H1 (cell line): ENCODE data around the gene ZNF396. TPM values are rescaled to one million over a fixed set of nuclear protein-coding genes. Genes with fewer than 3 reads are reported as not detected.

Source experiments
- CTCF ChIA-PET: fragments of 300-600 bp; sonication (Branson Sonifier 250); formaldehyde crosslinking; loops from one replicate; lab custom pipeline; 2021; ENCODE audit not compliant: partially characterized antibody; lab: Charles Lee
- POLR2A ChIA-PET: fragments of 300-600 bp; sonication (Branson Sonifier 250); formaldehyde crosslinking; loops from one replicate; lab custom pipeline; 2021; ENCODE audit warnings: inconsistent platforms; ENCODE audit not compliant: partially characterized antibody; lab: Charles Lee
- DNase-seq, 2 experiments: peaks; one replicate each; pipeline versions ENCODE4 v3.0.0 to v3.0.0-alpha.2; 2010 to 2022; ENCODE audit warnings: low spot score in 2 of 2, low read depth in 1 of 2, mixed read lengths in 1 of 2
- FAIRE-seq: peaks from 2 replicates; lab custom pipeline; 2011; peaks lifted over from hg19 to GRCh38; lab: Jason Lieb, UNC
- H2AFZ ChIP-seq: 2 replicates; pipeline ENCODE4 v1.8.1; 2012; ENCODE audit warnings: low read length, inconsistent platforms
- H2AK5ac ChIP-seq: 2 replicates; pipeline ENCODE4 v1.6.1; 2013; ENCODE audit warnings: low read depth, low read length
- H2BK120ac ChIP-seq: replicated peaks from 2 replicates; pipeline ENCODE3; 2013; ENCODE audit warnings: low read depth, low read length, inconsistent platforms
- H2BK12ac ChIP-seq: 2 replicates; pipeline ENCODE4 v1.6.1; 2013; ENCODE audit warnings: low read depth, low read length
- H2BK15ac ChIP-seq: 2 replicates; pipeline ENCODE4 v1.6.1; 2013; ENCODE audit warnings: low read length
- H2BK20ac ChIP-seq: 2 replicates; pipeline ENCODE4 v1.6.1; 2013; ENCODE audit warnings: low read length
- H2BK5ac ChIP-seq: 2 replicates; pipeline ENCODE4 v1.6.1; 2013; ENCODE audit warnings: low read depth, low read length
- H3K14ac ChIP-seq: 2 replicates; pipeline ENCODE4 v1.6.1; 2013; ENCODE audit warnings: inconsistent platforms; ENCODE audit not compliant: insufficient read length
- H3K18ac ChIP-seq: 2 replicates; pipeline ENCODE4 v1.6.1; 2013; ENCODE audit warnings: low read length; ENCODE audit errors: extremely low read depth
- H3K23ac ChIP-seq: 2 replicates; pipeline ENCODE4 v1.6.1; 2013; ENCODE audit warnings: inconsistent platforms; ENCODE audit not compliant: insufficient read length
- H3K23me2 ChIP-seq: 2 replicates; pipeline ENCODE4 v1.6.1; 2013; ENCODE audit warnings: low read depth, low read length
- H3K27ac ChIP-seq: 2 replicates; pipeline ENCODE4 v1.6.1; 2011; ENCODE audit warnings: low read depth, low read length, inconsistent platforms
- H3K27me3 ChIP-seq, 4 experiments: replicated peaks in 1 of 4; 1 replicate in 1 of 4; 2 replicates in 3 of 4; pipeline versions ENCODE4 v1.6.1 to v1.8.1; 2011 to 2013; ENCODE audit warnings: low read length in 3 of 4, mild to moderate bottlenecking in 3 of 4, inconsistent platforms in 2 of 4, mixed read lengths in 2 of 4, moderate library complexity in 1 of 4; ENCODE audit not compliant: control insufficient read depth in 3 of 4, insufficient read depth in 3 of 4; ENCODE audit errors: extremely low read depth in 1 of 4
- H3K36me3 ChIP-seq, 4 experiments: 2 replicates each; pipeline versions ENCODE4 v1.6.1 to v1.8.1; 2011 to 2013; ENCODE audit warnings: mild to moderate bottlenecking in 4 of 4, low read length in 3 of 4, moderate library complexity in 2 of 4, control low read depth in 1 of 4, inconsistent platforms in 1 of 4; ENCODE audit not compliant: insufficient read depth in 4 of 4, control insufficient read depth in 2 of 4
- H3K4ac ChIP-seq: replicated peaks from 2 replicates; pipeline ENCODE3; 2013; ENCODE audit warnings: low read length, low read depth, mixed read lengths, inconsistent platforms; ENCODE audit not compliant: insufficient read length
- H3K4me1 ChIP-seq, 4 experiments: replicated peaks in 1 of 4; 1 replicate in 1 of 4; 2 replicates in 3 of 4; pipeline versions ENCODE4 v1.6.1 to v1.8.1; 2011 to 2013; ENCODE audit warnings: low read length in 3 of 4, inconsistent platforms in 2 of 4, mixed read lengths in 1 of 4; ENCODE audit not compliant: insufficient read depth in 4 of 4, control insufficient read depth in 3 of 4
- H3K4me2 ChIP-seq, 2 experiments: 2 replicates each; pipeline versions ENCODE4 v1.6.1 to v1.8.1; 2011 to 2013; ENCODE audit warnings: low read depth in 2 of 2, low read length in 2 of 2, control low read depth in 1 of 2, inconsistent platforms in 1 of 2, mild to moderate bottlenecking in 1 of 2; ENCODE audit not compliant: insufficient read depth in 1 of 2
- H3K4me3 ChIP-seq, 4 experiments: fragments of 200-600, 300-600 bp in 1 of 4; sonication (generic), shearing (Covaris generic), sonication (Bioruptor Twin) in 1 of 4; 2 replicates each; pipeline versions ENCODE4 v1.5.1 to v1.8.1; 2011 to 2016; ENCODE audit warnings: low read length in 4 of 4, low read depth in 3 of 4, control low read depth in 2 of 4, inconsistent platforms in 2 of 4, mild to moderate bottlenecking in 2 of 4, mixed read lengths in 1 of 4, moderate library complexity in 1 of 4; ENCODE audit not compliant: insufficient read depth in 2 of 4; ENCODE audit errors: extremely low read depth in 1 of 4
- H3K56ac ChIP-seq: replicated peaks from 2 replicates; pipeline ENCODE3; 2013; ENCODE audit warnings: low read depth, mild to moderate bottlenecking, mixed read lengths, low read length, inconsistent platforms; ENCODE audit not compliant: insufficient read length
- H3K79me1 ChIP-seq: 2 replicates; pipeline ENCODE4 v1.6.1; 2013; ENCODE audit warnings: low read depth, low read length, control low read depth
- H3K79me2 ChIP-seq, 2 experiments: 2 replicates each; pipeline versions ENCODE4 v1.6.1 to v1.8.1; 2012 to 2013; ENCODE audit warnings: low read length in 2 of 2, mild to moderate bottlenecking in 2 of 2, inconsistent platforms in 1 of 2; ENCODE audit not compliant: insufficient read depth in 2 of 2, control insufficient read depth in 1 of 2
- H3K9ac ChIP-seq, 4 experiments: replicated peaks in 1 of 4; 1 replicate in 1 of 4; 2 replicates in 3 of 4; pipeline versions ENCODE4 v1.6.1 to v1.8.1; 2011 to 2013; ENCODE audit warnings: low read depth in 3 of 4, low read length in 3 of 4, control low read depth in 2 of 4, mild to moderate bottlenecking in 2 of 4, moderate library complexity in 2 of 4, inconsistent platforms in 1 of 4; ENCODE audit errors: extremely low read depth in 1 of 4
- H3K9me3 ChIP-seq, 2 experiments: 2 replicates each; pipeline versions ENCODE4 v1.6.1 to v1.8.1; 2012 to 2013; ENCODE audit warnings: mild to moderate bottlenecking in 2 of 2, moderate library complexity in 2 of 2, control low read depth in 1 of 2, inconsistent platforms in 1 of 2, low read depth in 1 of 2, low read length in 1 of 2, mixed read lengths in 1 of 2; ENCODE audit not compliant: insufficient read depth in 2 of 2
- H4K20me1 ChIP-seq, 2 experiments: replicated peaks in 1 of 2; 2 replicates each; pipeline versions ENCODE3 to v1.8.1; 2011 to 2013; ENCODE audit warnings: inconsistent platforms in 2 of 2, low read length in 2 of 2, mild to moderate bottlenecking in 1 of 2; ENCODE audit not compliant: insufficient read depth in 2 of 2, control insufficient read depth in 1 of 2
- H4K5ac ChIP-seq: 2 replicates; pipeline ENCODE4 v1.6.1; 2013; ENCODE audit warnings: low read length, low read depth, mixed read lengths, inconsistent platforms; ENCODE audit not compliant: insufficient read length
- H4K8ac ChIP-seq: 2 replicates; pipeline ENCODE4 v1.8.0; 2013; ENCODE audit warnings: mild to moderate bottlenecking, moderate library complexity, low read length, inconsistent platforms; ENCODE audit not compliant: insufficient read depth; ENCODE audit errors: extremely low read depth
- H4K91ac ChIP-seq: replicated peaks from 2 replicates; pipeline ENCODE3; 2013; ENCODE audit warnings: low read length, mixed read lengths, inconsistent platforms; ENCODE audit not compliant: insufficient read length
- ASH2L ChIP-seq: fragments of 200-600, 300-600 bp; sonication (generic); IDR thresholded peaks from one replicate; pipeline ENCODE4 v1.7.1; 2017; ENCODE audit warnings: low read length
- CBX5 ChIP-seq: fragments of 300-800, 300-1000 bp; sonication (generic); IDR thresholded peaks from 2 replicates; pipeline ENCODE4 v1.7.1; 2016; ENCODE audit warnings: antibody characterized with exemption, low read length, low read depth
- E2F6 ChIP-seq: IDR thresholded peaks from 2 replicates; pipeline ENCODE4 v1.6.1; 2012; ENCODE audit warnings: inconsistent platforms
- EGR1 ChIP-seq: IDR thresholded peaks from 2 replicates; pipeline ENCODE4 v1.6.1; 2011; ENCODE audit warnings: low read depth, low read length, borderline replicate concordance
- EP300 ChIP-seq, 2 experiments: IDR thresholded peaks; 1 replicate in 1 of 2; 2 replicates in 1 of 2; pipeline ENCODE4 v1.6.1; 2011 to 2012; ENCODE audit warnings: low read depth in 2 of 2, low read length in 2 of 2, mild to moderate bottlenecking in 2 of 2, borderline replicate concordance in 1 of 2, inconsistent platforms in 1 of 2, moderate library complexity in 1 of 2
- KDM1A ChIP-seq: fragments of 200-600, 300-600 bp; sonication (generic); IDR thresholded peaks from 2 replicates; pipeline ENCODE4 v1.7.1; 2016; ENCODE audit warnings: mild to moderate bottlenecking, low read length, borderline replicate concordance
- KDM4A ChIP-seq: IDR thresholded peaks from one replicate; pipeline ENCODE4 v1.7.1; 2012; ENCODE audit warnings: low read depth, mild to moderate bottlenecking, moderate library complexity, low read length, inconsistent platforms; ENCODE audit not compliant: severe bottlenecking
- NRF1 ChIP-seq: IDR thresholded peaks from 2 replicates; pipeline ENCODE4 v1.6.1; 2011; ENCODE audit warnings: mild to moderate bottlenecking, low read depth, low read length, improper control_type of control experiment
- POLR2A ChIP-seq, 2 experiments: IDR thresholded peaks; 1 replicate in 1 of 2; 2 replicates in 1 of 2; pipeline ENCODE4 v1.6.1; 2011; ENCODE audit warnings: low read depth in 2 of 2, low read length in 2 of 2, mild to moderate bottlenecking in 2 of 2; ENCODE audit errors: control extremely low read depth in 1 of 2
- POU5F1 ChIP-seq: IDR thresholded peaks from 2 replicates; pipeline ENCODE4 v1.6.1; 2011; ENCODE audit warnings: low read depth, mild to moderate bottlenecking, low read length, moderate library complexity
- RFX5 ChIP-seq: IDR thresholded peaks from 2 replicates; pipeline ENCODE4 v1.6.1; 2011; ENCODE audit warnings: low read depth, low read length, improper control_type of control experiment, borderline replicate concordance
- RXRA ChIP-seq: IDR thresholded peaks from 2 replicates; pipeline ENCODE4 v1.6.1; 2011; ENCODE audit warnings: low read depth, mild to moderate bottlenecking, low read length, moderate library complexity; ENCODE audit not compliant: insufficient read depth
- SRF ChIP-seq: IDR thresholded peaks from 2 replicates; pipeline ENCODE4 v1.6.1; 2011; ENCODE audit warnings: mild to moderate bottlenecking, low read depth, low read length, moderate library complexity
- TEAD4 ChIP-seq: IDR thresholded peaks from 2 replicates; pipeline ENCODE4 v1.6.1; 2012; ENCODE audit warnings: low read depth, low read length, inconsistent platforms, mixed read lengths
- YY1 ChIP-seq: IDR thresholded peaks from 2 replicates; pipeline ENCODE4 v1.6.1; 2011; ENCODE audit warnings: low read depth, mild to moderate bottlenecking, low read length
- WGBS, 2 experiments: shearing (Covaris generic) in 1 of 2; methylation state at CpG; one replicate each; pipeline versions ENCODE4 v1.1.6 to v1.1.7; 2013 to 2015; ENCODE audit warnings: low lambda C conversion rate in 2 of 2, mixed read lengths in 2 of 2, inconsistent platforms in 1 of 2, low coverage in 1 of 2, missing lambda C conversion rate in 1 of 2; ENCODE audit not compliant: insufficient replicate concordance in 2 of 2, insufficient coverage in 1 of 2, insufficient read length in 1 of 2; ENCODE audit errors: extremely low coverage in 1 of 2, missing lambda C conversion rate in 1 of 2; 5-methylcytosine and 5-hydroxymethylcytosine counted together
- polyA plus RNA-seq, 7 experiments: library from polyadenylated mRNA; depleted of rRNA in 3 of 7; stranded (reverse) in 5 of 7; unstranded in 2 of 7; fragments of >200 nt in 5 of 7; fragments of 200-250 nt in 2 of 7; gene quantifications; 1 replicate in 5 of 7; 2 replicates in 1 of 7; 4 replicates in 1 of 7; pipeline versions ENCODE4 v1.2.1 to v1.2.3, GENCODE V29; 2011 to 2013; ENCODE audit warnings: missing spikeins in 2 of 7, mixed read lengths in 2 of 7
- total RNA-seq: library from RNA; stranded (reverse); fragmentation: NEBNext Ultra II Directional; extraction: Animal tissue kit (Norgen Biotek cat#: 25700); gene quantifications from 2 replicates; pipeline ENCODE4 v1.2.1, GENCODE V29; 2021

ZNF396 gene
- total and polyA plus RNA-seq, 2 of the 8 experiments (the other 6 are each of a cell fraction or from before 2014, with no cell fraction given) = 0.44 to 0.74 TPM

GRCh38 chr18:35413163-35413511 is 36.0 kb upstream of the ZNF396 start:
- no peak for DNase-seq
- WGBS, 2 experiments = 68% methylated on average over 2 of the region's 2 CpGs; no CpG with 5 or more reads in 1 of the 2 experiments
- no peak overlapping the region for H3K4ac ChIP-seq
- H2BK20ac ChIP-seq = no peak overlapping the region
- H4K5ac ChIP-seq = no peak overlapping the region
- no peak for FAIRE-seq
- H2BK120ac ChIP-seq = no peak overlapping the region
- no peaks in the 10 kb centered on the region for H3K79me2 ChIP-seq
- no peaks in the 10 kb centered on the region; the same call in 1 of the 2 replicates for H3K23me2 ChIP-seq
- no peak overlapping the region for H3K14ac ChIP-seq
- H4K91ac ChIP-seq = no peak overlapping the region
- no peaks in the 10 kb centered on the region for H3K27me3 ChIP-seq
- H3K18ac ChIP-seq = no peak overlapping the region
- ChIA-PET POLR2A (interaction anchor here (1.2 kb wide), 1 partner anchor 9 kb away, joined by 3 read pairs; no protein-coding TSS in a partner anchor), CTCF (interaction anchor here (0.6 to 1.6 kb wide), 3 partner anchors 99 to 432 kb away, joined by 3 to 4 read pairs (median 4); no protein-coding TSS in a partner anchor)
- H3K9ac ChIP-seq = no peak overlapping the region
- H3K23ac ChIP-seq = no peak overlapping the region
- no peak overlapping the region for H3K56ac ChIP-seq
- H3K36me3 ChIP-seq = no peaks in the 10 kb centered on the region
- H2AK5ac ChIP-seq = no peak overlapping the region
- H2BK5ac ChIP-seq = no peak overlapping the region
- H3K27ac ChIP-seq = no peak overlapping the region
- no peak for TF ChIP-seq KDM4A
- no peak for TF ChIP-seq CBX5
- TF ChIP-seq EP300 (IDR thresholded peaks at IDR 0.05; ENCODE audit: borderline replicate concordance in 1 of 2, low read depth in 2 of 2, low read length in 2 of 2) = no peak
- TF ChIP-seq SRF = no peak
- TF ChIP-seq EGR1 = no peak
- no peak for TF ChIP-seq TEAD4
- no peak for TF ChIP-seq RFX5
- no peak for TF ChIP-seq POLR2A (IDR thresholded peaks at IDR 0.05; ENCODE audit: control extremely low read depth in 1 of 2, low read depth in 2 of 2, low read length in 2 of 2)
- TF ChIP-seq POU5F1 = no peak
- TF ChIP-seq E2F6 = no peak
- no peak for TF ChIP-seq KDM1A
- TF ChIP-seq RXRA = no peak
- no peak for TF ChIP-seq ASH2L
- TF ChIP-seq NRF1 = no peak
- TF ChIP-seq YY1 = no peak
- H2BK15ac ChIP-seq = no peak overlapping the region
- H3K4me3 ChIP-seq = no peak overlapping the region
- H3K9me3 ChIP-seq = peaks cover 0 to 6% of the 10 kb centered on the region in 2 experiments; a peak in 2 of 4 replicates
- no peaks in the 10 kb centered on the region for H3K79me1 ChIP-seq
- no peaks in the 10 kb centered on the region for H3K4me1 ChIP-seq
- no peak overlapping the region for H2BK12ac ChIP-seq
- H2AFZ ChIP-seq = 0 out of 2 replicates have a peak overlapping the region, but pooled peaks have one; percentile 76
- no peak overlapping the region for H3K4me2 ChIP-seq
- no peak overlapping the region for H4K8ac ChIP-seq
- H4K20me1 ChIP-seq = no peaks in the 10 kb centered on the region
